GM19397 (cell line): ENCODE measurements around the gene ARHGAP4.

Experiments
- ATAC-seq: cut with Tn5 transposase; IDR thresholded peaks from one replicate; pipeline ENCODE4 v1.9.1; 2021; ENCODE audit warnings: mild to moderate bottlenecking, moderate library complexity; ENCODE audit not compliant: unreplicated experiment

Gene ARHGAP4

DNA sequence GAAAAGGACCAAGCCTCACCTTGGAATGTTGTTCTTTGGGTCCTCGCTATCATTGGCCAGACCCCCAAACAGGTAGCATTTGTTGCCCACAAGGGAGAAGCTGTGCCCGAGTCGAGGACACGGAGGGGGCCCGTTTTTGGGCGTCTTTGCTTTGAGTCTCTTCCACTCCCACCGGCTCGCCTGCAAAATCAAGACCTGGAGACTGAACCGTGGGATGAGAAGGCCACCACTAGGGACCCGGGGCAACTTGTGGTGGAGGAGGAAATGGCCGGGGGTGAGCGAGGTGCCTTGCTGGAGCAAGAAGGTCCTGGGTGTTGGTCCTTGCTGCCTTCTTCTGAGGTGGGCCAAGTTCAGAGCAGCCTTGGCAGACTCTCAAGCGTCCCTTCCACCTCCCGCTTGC, 38.0 kb upstream of the ARHGAP4 start:
- no peak for ATAC-seq

DNA sequence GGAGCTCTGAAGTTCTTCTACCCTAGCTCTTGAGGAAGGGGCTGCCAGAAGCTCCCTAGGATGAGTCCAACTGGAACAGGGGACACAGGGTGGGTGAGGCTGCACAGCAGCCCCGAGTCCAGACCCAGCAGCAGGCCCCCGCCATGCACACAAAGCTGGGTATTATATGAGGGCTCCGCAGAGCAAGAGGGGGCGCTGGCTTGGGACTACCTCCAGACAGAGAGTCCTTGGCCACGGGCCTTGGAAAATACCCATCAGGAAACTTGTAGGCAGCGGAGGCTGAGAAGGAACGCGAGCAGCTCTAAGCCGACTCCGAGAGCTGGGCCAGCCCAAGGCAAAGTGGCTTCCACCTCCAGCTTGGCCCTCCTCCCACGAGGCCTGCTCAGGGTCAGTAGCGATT, 37.5 kb upstream of the ARHGAP4 start:
- no peak for ATAC-seq

- no peak for ATAC-seq
Observed at GRCh38 chrX:153961292-153961691, 35.2 kb upstream of the ARHGAP4 start.

DNA sequence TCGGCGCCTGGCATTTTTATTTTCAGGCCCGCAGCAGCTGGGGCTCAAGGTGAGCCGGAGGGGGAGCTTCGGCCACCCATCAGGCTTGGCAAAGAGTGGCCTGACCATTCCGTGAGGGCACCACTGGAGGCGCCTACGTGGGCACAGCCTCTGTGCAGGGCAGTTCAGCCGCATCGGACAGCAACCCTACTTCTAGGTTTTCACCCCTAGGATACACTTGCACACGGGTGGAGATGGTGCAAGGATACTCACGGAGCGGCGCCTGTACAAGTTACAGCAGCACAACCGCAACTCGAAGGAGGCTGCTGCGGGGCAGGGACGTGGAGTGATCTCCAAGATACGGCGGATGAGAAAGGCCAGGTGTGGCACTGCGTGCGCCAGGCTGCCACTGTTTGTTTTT, 34.7 kb upstream of the ARHGAP4 start:
- ATAC-seq: no peak

DNA sequence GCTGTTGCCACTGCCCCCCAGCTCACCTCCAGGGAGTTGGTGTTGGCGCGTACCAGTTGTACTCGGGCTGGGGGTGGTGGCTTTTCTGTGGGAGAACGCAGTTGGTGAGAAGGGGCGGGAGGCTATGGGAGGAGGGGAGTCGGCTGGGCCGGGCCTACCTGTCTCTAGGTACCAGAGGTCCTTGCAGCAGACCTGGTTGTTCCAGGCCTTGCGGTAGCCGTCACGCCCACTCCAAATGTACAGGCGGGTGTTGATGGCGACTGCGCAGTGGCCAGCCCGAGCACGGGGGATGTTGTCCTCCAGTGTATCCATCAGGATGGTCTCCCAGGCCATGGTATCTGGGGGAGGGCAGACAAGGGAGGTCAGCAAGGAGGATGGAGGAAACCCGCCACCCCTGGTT, 34.0 kb upstream of the ARHGAP4 start:
- no peak for ATAC-seq

DNA sequence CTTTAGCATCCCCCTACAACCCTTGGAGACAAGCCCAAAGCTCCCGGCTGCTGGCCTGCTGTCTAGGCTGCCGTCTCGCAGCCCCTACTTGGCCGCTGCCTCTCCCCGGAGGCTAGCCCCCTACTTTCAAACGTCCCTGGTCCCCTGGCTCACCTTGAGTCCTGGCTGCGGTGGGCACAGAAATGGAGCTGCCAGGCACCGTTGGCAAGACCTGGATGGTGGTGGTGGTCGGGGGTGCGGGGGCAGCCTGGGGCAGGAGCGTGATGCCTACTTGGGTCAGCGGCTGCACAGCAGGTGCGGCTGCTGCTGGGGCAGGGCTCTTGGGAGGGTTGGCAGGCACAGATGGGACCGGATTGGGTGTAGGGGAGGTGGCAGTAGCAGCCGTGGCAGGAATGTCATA, 33.6 kb upstream of the ARHGAP4 start:
- no peak for ATAC-seq

DNA sequence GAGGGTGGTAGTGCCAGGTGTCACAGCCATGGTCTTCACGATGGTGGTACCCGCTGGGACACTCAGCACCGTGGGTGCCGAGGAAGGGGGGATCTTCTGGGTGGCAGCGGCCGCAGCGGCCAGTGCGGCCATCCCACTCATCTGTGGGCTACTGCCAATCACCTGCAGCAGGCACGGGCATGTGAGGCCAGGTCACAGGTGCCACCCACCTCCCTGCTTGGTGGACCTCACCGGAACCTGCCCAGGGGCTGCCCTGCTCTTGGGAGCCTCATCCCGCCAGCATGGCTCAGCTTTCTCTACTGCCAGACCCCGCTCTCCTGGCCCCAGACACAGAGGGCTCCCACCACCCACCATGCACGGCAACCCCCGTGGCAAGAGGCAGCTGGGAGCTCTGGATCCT, 32.5 kb upstream of the ARHGAP4 start:
- no peak for ATAC-seq

DNA sequence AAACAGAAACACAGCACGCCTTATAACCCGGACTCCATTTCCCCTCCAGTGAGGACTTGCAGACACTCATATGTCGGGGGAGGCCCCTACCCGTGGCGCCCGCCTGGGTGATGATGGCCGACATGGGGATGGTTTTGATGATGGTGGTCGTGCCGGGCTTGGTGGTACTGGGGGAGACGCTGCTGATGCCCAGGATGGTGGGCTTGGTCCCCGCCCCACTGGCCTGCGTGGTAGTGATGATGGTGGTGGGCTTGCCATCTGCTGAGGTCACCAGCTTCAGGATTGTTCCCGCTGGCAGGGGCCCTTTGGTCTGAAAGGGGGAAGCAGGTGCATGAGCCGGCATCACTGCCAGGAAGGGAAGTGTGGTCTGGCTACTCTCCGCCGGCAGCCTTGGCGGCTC, 31.2 kb upstream of the ARHGAP4 start:
- ATAC-seq: no peak

DNA sequence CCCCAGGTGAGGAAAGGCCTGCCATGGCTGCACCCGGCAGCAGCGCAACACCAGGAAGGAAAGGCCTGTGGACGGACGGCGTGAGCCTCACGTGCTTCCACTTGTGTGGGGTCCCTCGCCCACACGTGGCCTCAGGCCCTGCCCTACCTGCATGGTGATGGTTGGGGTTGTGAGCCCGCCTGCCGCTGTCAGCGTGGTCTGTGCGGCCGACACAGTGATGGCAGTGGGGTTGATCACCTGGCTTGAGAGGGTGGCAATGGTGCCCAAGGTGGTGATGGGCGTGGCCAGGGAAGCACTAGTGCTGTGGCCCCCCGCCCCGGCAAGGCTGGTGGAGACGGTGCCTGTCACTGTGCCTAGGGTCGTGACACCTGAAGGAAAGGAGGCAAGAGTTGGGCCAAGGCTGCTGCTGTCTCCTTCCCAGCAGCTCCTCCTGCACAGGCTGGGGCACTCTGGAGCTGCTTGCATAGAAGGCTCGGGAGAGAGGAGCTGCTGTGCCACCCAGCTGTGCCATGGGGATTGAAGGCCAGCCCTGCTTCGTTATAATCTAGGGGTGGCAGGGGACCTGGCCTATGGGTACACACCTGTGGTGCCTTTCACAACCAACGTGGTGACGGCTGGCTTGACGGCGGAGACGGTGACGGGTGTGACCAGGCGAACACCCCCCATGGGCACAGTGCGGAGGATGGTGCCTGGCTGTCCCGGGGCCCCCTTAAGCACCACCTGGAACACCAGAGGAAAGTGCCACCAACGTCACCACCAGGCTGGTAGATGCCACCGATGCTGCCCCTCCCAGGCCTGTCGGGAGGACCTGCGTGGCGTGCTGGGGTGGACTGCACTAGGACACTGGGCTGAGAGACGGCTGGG, 30.2 kb upstream of the ARHGAP4 start:
- no peak for ATAC-seq

- no peak for ATAC-seq
Observed at GRCh38 chrX:153955228-153955732, 29.2 kb upstream of the ARHGAP4 start.

DNA sequence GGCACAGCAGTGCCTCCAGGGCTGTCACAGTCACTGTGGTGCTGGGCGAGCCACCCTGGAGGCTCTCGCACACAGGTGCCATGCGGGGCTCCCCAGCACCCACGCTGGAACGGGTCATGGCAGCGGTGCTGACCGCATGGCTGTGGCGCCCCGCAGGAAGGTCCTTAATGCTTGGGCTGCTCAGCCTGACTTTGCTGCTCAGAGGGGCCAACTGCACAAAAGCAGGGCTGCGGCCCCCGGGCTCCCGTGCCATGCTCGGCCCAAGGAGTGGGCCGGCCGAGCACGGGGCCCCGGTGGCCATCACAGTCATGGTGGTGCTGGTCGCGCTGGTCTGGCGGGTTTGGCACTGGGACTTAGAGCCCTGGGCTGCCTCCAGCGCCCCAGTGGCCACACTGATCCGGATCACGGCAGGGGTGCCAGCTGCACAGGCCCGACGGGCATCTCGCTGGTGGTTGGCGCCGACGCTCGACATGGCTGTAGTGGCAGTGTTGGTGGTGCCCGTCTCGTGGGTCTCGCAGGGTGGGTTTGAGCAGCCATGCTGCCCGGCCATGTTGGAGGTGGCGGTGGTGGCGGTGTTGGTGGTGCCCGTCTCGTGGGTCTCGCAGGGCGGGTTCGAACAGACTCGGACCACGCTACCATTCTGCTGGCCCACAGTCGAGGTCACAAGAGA, 28.6 kb upstream of the ARHGAP4 start:
- ATAC-seq: no peak

DNA sequence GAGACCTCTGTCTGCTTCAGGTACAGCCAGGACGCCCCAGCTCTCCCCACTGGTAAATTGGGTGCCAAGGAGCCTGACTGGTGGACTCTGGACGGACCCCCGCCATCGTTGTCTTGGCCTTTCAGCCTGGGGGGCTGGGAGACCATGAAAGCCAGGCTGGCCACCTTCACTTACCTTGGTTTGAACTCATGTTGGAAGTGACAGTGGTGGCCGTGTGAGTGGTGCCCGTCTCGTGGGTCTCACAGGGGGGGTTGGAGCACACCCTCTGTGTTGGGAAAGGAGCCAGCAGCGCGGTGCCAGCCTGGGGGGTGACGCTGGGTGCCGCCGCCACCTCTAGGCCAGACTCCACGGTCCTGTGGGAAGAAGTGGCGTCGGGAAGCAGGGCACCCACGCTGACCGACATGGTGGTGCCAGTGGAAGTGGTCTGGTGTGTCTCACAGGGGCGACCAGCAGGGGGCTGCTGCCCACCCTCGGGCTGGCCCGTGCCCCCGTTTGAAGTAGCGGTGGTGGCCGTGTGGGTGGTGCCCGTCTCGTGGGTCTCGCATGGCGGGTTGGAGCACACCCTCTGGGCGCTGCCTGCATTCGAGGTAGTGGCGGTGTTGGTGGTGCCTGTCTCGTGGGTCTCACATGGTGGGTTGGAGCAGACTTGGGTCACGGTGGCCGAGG, 28.0 kb upstream of the ARHGAP4 start:
- no peak for ATAC-seq

DNA sequence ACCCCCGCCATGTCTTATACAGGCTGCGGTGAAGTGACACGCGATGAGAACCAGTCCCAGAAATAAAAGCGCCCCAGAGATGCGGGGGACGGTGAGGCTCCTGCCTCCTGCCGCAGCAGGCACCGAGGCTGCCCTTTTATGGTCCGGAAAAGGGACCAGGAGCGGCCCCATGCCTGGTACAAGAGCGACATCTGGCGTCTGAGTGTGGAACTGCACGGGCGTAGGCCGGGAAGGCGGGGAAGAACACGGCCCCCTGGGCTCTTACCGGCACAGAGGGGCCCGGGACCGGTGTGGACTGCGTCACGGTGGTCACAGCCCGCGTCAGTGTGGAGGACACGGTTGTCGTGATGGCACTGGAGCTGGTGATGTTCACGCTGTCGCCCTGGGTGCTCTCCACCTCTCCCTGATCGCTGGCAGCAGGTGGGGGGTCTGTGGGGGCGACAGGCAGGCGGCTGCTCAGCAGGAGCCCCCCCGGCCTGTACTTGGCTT, 27.3 kb upstream of the ARHGAP4 start:
- ATAC-seq: no peak

GRCh38 chrX:153952373-153953026, 26.4 kb upstream of the ARHGAP4 start:
- no peak for ATAC-seq

GRCh38 chrX:153951683-153952372, 25.8 kb upstream of the ARHGAP4 start:
- no peak for ATAC-seq

- ATAC-seq: no peak
Observed at GRCh38 chrX:153950127-153950526, 24.1 kb upstream of the ARHGAP4 start.

- ATAC-seq: no peak
Observed at GRCh38 chrX:153948847-153949805, 23.1 kb upstream of the ARHGAP4 start.

DNA sequence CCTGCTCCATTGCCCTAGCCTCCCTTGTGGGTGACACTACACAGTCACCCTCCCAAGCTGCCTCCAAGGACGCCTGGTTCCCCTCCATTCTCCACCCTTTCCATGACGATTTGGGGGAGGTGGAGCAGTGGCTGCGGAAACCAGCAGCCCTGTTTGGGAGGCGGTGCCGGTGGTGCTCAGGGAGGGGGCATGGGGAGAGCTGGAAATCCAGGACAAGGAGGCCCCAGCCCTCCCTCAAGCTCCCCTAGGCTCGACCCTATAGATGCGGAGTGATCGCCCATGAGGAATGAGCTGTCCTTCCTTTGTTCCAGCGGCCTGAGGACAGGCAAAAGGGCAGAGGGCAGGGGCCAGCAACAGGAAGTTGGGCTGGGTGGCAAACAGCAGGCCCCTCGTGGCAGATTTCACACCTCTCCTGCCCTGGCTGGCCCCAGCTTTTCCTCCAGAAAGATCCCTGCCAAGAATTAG, 22.0 kb upstream of the ARHGAP4 start:
- ATAC-seq: no peak
